ENCODE results near the gene PIEZO1.

Gene PIEZO1

DNA sequence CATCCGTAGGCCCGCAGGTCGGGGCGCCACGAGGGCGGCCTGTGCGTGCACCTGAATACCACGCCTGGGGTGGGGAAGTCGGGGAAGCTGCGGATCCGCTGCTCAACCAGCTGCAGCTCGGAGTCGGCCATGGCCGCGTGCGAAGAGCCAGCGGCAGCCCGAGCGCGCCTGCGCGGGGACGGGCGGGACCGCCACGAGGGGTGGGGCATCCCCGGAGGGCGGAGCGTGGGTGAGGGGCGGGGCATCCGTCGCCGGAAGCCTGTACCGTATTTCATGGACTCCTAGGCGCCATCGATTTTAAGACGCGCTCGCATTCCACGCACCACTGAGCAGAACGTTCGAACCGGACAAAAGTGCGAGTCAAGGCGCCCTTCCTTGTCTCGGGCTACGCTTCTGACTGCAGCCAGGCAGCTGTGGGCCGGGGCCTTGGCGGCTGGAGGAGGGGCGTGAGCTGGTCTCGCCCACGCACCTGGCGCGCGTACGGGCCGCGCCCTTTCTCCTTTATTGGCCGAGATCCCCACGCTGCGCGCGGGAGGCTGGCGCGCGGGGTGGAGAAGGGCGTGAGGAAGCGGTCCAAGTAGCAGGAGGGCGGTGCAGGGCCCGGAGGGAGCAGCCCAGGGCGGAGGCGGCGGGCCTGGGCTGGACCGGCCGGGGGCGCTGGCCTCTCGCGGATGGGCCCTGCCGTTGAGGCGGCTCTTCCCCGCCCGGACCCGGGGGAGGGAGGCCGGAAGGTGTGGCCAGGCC is 26.9 kb upstream of the PIEZO1 start, which contains the start of gene APRT:
TSS of gene APRT (minus strand) at position 160 of the 744 bp plus-strand sequence. CDS start at position 131, 29 bp downstream.
- DNase-seq (ENCODE audit: low spot score): peak; percentile 98
- in situ Hi-C loops (cut with MboI; ENCODE audit: low sequenced_read_pairs, unreplicated experiment): no loop called here
- TF ChIP-seq, protein P1, sequence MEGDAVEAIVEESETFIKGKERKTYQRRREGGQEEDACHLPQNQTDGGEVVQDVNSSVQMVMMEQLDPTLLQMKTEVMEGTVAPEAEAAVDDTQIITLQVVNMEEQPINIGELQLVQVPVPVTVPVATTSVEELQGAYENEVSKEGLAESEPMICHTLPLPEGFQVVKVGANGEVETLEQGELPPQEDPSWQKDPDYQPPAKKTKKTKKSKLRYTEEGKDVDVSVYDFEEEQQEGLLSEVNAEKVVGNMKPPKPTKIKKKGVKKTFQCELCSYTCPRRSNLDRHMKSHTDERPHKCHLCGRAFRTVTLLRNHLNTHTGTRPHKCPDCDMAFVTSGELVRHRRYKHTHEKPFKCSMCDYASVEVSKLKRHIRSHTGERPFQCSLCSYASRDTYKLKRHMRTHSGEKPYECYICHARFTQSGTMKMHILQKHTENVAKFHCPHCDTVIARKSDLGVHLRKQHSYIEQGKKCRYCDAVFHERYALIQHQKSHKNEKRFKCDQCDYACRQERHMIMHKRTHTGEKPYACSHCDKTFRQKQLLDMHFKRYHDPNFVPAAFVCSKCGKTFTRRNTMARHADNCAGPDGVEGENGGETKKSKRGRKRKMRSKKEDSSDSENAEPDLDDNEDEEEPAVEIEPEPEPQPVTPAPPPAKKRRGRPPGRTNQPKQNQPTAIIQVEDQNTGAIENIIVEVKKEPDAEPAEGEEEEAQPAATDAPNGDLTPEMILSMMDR (IDR thresholded peaks at IDR 0.05; ENCODE audit: borderline replicate concordance, control extremely low read depth, extremely low read depth, insufficient read depth, missing control alignments): peak; percentile 57

DNA sequence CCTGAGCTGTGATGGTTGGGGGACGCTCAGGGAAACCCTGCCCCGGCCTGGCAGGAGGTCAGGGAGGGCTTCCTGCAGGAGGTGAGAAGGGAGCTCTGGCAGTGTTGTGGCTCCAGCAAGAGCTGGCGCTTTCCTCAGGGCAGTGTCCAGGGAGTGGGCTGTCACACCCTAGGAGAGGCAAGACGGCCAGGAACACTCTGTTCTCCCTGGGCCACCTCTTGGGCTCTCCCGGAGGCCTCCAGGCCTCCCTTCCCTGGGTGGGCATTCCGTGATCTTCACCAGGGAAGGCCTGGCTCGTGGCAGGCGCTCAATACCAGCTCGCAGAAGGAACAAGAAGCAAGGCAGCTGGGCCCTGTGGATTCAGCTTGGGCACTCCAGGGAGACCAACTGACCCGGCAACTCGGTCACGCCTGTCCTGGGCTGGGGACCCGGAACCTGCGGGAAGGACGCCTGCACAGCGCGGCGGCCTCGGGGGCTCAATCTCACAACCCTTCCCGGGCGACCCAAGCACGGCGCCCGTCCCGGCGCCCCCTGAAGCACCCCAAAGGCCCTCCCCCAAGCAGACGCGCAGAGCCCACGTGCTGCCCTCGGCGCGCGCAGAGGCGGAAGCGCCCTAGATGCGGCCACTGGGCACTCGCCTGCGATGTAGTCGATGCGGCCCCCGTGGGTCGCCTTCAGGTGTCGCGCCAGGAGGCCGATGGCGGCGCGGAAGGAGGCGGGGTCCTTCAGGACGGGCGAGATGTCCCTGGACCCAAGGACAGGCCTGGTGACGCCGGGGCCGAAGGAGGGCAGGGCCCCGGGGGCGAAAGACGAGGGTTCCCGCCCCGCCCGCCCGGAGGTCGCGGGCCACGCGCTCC is 26.1 kb upstream of the PIEZO1 start:
- TF ChIP-seq, protein P1 (IDR thresholded peaks at IDR 0.05; ENCODE audit: borderline replicate concordance, control extremely low read depth, extremely low read depth, insufficient read depth, missing control alignments): no peak
- peak; percentile 86 for DNase-seq (ENCODE audit: low spot score)
- in situ Hi-C loops (cut with MboI; ENCODE audit: low sequenced_read_pairs, unreplicated experiment): no loop called here

DNA sequence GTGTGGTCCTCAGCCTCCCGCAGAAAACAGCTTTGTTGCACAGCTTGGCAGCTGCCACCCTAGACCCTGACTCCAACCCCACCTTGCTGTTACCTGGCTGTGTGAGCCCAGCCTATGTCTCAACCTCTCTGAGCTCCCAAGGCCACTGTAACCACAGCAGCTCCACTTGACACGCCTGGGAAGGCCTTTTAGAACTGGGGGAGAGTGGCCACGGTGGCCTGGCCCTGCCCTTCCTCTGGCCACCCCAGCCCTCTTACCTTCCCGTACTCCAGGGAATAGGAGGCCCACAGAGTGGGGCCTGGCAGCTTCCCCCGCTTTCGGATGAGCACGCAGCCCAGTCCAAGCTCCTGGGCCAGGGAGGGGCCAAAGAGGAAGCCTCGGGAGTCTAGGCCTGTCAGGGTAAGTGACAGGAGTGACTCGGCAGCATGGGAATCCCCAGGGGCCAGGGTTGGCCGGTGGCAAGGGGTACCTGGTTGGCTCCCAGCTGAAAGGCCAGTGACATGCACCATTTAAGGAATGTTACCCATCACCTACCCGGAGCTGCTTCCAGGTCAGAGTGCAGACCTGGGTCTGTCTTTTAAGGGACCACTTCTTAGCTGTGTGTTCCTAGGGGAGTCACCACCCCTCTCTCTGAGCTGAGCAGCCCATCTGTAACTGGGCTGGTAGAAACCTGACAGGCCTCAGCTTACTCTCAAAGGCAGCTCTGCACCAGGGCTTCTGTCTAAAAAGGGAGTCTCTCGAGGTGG is 25.3 kb upstream of the PIEZO1 start:
- in situ Hi-C loops (cut with MboI; ENCODE audit: low sequenced_read_pairs, unreplicated experiment): no loop called here
- TF ChIP-seq, protein P1 (IDR thresholded peaks at IDR 0.05; ENCODE audit: borderline replicate concordance, control extremely low read depth, extremely low read depth, insufficient read depth, missing control alignments): no peak
- no peak for DNase-seq (ENCODE audit: low spot score)

DNA sequence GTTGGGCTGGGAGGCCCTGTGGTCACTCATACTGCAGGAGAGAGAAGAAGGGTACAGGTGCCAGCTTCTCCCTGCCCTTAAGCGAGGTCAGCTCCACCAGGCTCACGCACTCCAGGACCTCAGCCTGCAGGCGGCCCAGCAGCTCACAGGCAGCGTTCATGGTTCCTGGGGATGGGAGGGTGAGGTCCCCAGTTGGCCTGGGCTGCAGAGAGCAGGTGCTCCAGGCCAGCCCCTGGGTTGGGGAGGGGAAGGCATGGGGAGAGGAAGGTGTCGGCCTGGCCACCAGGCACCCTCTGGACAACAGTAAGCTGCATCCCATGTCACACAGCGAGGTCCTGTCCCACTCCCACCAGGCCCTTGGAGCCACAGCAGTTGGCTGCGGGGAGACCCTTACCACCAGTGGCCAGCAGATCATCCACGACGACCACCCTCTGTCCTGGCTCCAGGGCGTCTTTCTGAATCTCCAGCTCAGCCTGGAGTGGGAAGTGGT is 24.7 kb upstream of the PIEZO1 start:
- DNase-seq (ENCODE audit: low spot score): no peak
- TF ChIP-seq, protein P1 (IDR thresholded peaks at IDR 0.05; ENCODE audit: borderline replicate concordance, control extremely low read depth, extremely low read depth, insufficient read depth, missing control alignments): no peak
- in situ Hi-C loops (cut with MboI; ENCODE audit: low sequenced_read_pairs, unreplicated experiment): no loop called here

DNA sequence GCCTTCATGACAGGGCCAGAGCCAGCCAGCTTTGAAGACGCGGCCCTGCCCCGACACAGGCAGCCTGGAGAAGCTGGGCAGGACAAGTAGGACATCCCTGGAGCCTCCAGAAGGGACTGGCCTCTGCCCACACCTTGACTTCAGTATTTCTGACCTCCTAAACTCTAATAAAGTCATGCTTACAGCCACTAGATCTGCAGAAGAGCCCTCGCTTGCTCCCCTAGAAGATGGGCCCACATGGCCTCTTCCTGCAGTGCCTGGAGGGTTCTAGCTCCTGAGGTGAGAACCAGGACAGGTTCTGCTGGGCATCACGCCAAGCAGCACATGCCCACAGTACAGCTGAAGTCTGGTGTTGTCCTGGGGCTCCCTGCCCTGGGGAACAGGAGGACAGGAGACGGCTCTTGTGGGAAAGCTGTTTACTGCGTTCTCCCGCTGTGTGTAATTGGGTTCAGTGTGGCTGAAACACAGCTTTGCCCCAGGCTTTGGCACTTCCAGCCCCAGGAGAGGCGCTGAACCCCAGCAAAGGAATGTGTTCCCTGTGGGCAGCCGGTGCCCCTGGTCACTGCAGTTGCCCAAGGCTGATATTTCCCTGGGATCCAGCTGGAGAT is 24.2 kb upstream of the PIEZO1 start:
- TF ChIP-seq, protein P1 (IDR thresholded peaks at IDR 0.05; ENCODE audit: borderline replicate concordance, control extremely low read depth, extremely low read depth, insufficient read depth, missing control alignments): no peak
- in situ Hi-C loops (cut with MboI; ENCODE audit: low sequenced_read_pairs, unreplicated experiment): no loop called here
- DNase-seq (ENCODE audit: low spot score): no peak

All from GM13976 (cell line).